NCI-H146 treated with DMSO at 0.1 percent for 48 hours (cell line): ENCODE results near the gene SLC5A12.
A peak's percentile ranks its signal among the peaks of the same experiment; 100 is the strongest.

Source experiments
- DNase-seq: peaks from one replicate; lab custom pipeline; 2025; ENCODE audit not compliant: unreplicated experiment; lab: John Stamatoyannopoulos, UW

The SLC5A12 gene

DNA sequence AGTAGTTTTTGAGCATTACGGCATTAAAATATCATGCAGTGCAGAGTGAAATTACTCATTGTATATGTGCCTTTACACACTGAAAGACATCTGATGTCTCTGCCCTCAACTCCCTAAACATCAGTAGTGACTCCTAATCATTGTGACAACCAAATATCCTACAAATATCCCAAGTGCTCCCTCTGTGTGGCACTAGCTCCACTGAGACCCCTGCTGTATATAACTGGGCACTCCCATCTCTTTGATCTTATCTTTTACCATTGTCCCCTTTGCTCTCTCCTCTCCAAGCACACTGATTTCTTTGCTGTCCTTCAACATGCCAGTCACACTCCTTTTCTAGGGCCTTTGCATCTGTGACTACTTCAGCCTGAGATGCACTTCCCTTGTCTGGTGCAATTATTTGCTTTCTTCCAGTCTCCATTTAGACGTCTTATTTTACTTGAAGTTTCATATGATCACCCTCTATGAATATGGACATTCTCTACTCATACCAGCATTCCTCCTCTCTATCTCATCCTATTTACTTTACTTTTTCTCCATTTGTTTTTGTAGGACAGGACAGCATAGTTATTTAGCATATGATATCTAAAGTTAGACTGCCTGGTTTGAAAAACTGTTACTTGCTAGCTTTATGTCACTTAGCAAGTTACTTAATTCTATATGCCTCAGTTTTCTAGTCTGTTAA, 2.4 kb downstream of the SLC5A12 start:
- no peak for DNase-seq

GRCh38 chr11:26717771-26718170, 4.1 kb downstream of the SLC5A12 start:
- no peak for DNase-seq

GRCh38 chr11:26715133-26715532, 6.7 kb downstream of the SLC5A12 start:
- DNase-seq = peak; percentile 65

- DNase-seq = no peak
Measured at GRCh38 chr11:26712497-26712896, 9.4 kb downstream of the SLC5A12 start.

- DNase-seq = no peak
Measured at GRCh38 chr11:26710489-26710888, 11.4 kb downstream of the SLC5A12 start.

DNA sequence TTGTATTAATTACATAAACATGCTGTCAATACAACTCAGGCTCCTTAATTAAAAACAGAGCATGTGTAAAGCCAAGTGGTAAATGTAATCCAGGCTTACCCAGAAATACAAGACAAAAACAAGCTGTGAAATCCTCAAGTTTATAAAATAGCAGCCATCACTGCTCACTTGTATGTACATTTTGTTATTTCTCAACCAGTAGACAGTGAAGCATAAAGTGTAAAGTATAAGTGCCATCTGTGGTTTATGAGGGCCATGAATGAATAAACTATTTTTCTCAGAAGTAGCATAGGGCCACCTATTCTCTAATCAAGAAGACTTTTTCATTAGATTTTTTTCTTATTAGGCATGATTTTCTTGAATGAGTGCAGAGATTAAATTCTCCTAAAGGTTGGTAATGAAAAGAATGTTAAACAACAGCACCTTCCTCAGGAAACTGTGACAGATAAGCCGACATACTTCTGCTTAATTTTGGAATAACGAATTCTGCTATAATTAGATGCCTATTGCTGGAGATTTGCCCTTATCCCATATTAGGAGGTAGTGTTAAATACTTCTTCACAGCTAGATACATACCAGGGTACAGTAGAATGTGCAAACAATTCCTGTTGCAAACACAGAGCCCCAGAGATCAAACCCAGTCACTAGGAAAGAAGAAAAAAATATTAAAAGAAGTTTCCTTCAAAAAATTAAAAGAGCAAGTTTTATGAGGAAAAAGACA, 13.0 kb downstream of the SLC5A12 start:
- DNase-seq = peak; percentile 9

DNA sequence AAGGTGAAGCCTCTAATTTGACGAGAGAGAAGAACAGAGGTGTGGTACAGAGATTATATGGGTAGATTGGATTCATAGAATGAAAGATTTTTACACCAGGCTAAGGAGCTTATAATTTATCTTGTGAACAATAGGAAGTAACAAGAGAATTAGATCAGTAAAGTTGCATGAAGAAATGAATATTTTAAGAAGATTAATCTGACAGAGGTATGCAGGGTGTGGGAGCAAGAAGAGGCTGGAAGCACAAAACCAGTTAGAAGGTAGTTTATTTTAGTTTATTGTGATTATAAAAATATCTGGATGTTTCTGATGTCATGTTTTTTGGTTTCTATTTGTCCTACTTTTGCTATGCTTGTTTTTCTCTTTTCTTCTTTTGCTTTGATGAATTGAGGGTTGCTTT, 15.7 kb downstream of the SLC5A12 start:
- DNase-seq = no peak

- no peak for DNase-seq
Measured at GRCh38 chr11:26704249-26704648, 17.6 kb downstream of the SLC5A12 start.

DNA sequence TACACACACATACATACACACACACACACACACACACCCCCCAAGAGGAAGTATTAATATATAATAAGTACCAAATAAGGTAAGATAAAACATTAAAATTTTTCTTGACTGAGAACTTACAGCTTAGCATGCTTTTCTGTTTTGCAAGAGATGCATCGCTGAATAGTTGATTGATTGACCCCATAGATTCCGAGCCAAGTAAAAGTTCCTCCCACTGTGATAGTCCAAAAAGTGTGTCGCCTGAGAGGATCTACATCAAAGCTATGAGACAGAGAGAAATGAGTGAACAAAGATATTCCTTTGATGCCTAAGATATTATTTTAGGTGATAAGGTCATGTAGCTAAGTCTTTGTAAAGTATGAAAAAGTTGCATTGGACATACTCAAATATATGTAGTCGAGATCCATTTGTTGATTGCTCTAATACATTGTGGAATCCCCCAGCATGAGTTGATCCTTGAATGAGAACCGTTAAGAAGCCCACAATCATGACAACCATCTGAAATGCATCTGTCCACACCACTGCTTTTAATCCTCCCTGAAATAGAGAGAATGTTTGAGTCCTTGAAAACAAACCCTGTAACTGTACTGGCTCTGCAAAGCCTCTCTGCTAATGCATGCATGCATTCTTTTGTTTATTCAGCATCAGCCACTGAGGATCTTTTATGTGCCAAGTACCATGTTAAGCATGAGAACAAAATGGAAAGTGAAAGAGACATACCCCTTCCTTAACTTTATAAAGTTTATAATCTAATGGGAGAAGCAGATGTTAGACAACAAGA, 18.3 kb downstream of the SLC5A12 start:
- no peak for DNase-seq

GRCh38 chr11:26702406-26702805, 19.5 kb downstream of the SLC5A12 start:
- no peak for DNase-seq

- no peak for DNase-seq
Measured at GRCh38 chr11:26700574-26701235, 21.2 kb downstream of the SLC5A12 start.

- DNase-seq = no peak
Measured at GRCh38 chr11:26698224-26698623, 23.6 kb downstream of the SLC5A12 start.

DNA sequence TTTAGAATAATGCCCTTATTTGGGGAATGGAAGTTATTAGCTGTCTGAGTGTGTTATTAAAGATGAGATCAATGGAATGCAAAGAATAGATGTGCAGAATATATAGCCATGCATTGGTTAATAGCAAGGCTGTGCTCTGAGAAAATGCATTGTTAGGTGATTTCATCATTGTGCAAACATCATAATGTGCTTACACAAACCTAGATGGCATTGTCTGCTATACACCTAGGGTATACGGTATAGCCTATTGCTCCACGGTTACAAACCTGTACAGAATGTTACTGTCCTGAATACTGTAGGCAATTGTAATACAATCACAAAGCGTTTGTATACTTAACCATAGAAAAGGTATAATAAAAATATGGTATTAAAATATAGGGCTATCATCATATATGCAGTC, 25.5 kb downstream of the SLC5A12 start:
- peak; percentile 28 for DNase-seq

DNA sequence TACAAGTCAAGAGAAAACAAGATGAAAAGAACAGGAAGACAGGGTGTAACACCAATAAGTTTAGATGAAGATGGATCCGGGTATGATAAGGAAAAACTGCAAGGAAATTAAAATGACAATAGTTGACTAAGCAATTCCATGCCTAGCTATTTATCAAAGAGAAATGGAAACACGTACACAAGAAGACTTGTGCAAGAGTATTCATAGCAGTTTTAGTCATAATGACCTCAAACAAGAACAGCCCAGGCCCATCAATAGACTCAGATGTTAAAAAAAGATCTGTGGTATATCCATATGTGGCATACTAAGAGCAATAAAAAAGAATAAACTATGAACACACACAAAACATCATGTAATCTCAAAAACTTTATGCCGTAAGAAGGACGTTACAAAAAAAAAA, 33.2 kb downstream of the SLC5A12 start:
- no peak for DNase-seq

DNA sequence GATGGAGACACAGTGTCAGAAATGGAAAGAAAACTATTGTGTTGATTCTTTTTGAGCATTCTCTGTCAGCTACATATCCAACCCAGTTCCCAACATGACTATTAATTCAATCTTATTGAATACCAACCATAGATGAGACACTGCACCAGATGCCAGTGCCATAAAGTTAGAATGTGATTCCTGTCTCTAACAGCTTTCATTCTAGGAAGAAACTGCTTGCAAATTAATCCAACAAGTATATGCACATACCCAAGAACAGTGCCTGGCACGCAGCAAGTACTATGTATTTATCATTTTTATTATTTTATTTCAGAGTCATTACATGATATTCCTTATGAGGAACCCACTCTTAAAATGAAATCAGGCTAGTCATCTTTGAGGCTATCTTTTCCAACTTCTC, 34.5 kb downstream of the SLC5A12 start:
- no peak for DNase-seq

DNA sequence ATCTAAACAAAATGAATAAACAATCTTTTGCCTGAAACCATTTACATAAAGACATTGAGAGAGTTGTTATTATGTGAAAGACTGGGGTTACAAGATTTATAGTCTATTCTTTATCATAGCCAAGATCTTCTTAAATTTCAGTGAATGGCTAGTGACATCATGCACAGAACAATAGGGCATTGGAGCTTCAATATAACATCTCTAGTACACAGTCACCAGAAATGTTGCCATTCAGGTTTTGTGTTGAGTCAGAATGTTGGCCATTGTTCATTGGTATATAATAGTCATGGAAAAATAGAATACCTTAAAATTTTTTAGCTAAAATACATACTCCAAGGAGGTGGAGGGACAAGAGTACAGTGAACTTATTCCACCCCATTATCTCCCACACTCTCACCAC, 44.3 kb downstream of the SLC5A12 start:
- DNase-seq = no peak

GRCh38 chr11:26676641-26677040, 45.2 kb downstream of the SLC5A12 start:
- DNase-seq = no peak

DNA sequence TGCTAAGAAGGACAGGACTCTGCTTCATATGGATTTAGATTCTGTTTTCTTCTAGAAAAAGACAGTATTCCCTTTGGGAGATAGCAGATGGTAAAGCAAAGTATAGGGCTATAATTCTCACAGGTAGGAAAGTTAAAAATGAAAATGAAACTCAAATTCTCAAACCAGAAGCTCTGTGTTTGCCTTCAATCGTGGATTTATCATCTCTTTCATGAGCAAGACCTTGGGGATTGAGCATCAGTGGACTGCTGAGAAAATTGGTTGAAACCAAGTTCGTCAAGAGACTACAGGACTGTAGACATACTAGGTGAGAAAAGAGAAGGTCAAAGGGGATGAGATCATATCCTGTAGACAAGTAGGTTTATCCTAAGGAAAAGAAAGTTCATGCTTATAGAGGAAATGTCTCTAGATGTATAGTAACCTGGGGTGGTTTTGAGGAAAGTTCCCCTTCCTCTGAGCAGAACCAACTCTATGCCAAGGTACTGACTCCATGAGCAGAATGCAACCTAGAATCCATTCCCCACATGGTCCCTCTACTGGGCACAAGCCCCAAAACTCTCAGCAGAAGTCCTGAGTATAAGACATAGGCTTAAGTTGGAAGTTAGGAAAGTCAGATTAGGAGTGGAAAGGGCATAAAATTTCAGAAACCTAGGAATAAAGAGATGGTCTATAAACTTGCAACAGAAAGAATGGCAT, 46.5 kb downstream of the SLC5A12 start:
- DNase-seq = no peak

GRCh38 chr11:26665946-26666345, 55.9 kb downstream of the SLC5A12 start:
- DNase-seq = no peak

GRCh38 chr11:26665036-26665435, 56.8 kb downstream of the SLC5A12 start:
- DNase-seq = no peak

DNA sequence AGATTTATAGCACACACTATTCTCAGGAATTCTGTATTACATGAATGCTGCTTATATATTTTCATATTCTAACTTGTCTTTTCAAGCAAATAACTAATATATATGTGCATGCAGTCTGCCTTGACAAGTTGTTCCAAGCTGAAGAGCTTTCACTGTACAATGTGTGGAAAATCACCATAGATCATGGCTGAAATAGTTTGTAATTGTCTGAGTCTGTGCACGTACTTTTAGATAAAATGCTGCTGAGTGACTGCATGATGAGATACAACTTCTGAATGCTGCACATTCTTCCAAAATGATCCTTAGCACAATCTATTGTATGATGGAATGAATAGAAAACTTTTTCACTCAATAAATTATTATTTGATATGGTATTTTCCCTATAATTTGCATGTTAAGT, 58.9 kb downstream of the SLC5A12 start:
- DNase-seq = no peak
